Keratinocyte (primary cell): ENCODE data around the gene IHH. TPM values are rescaled to one million over a fixed set of nuclear protein-coding genes. Genes with fewer than 3 reads are reported as not detected.

Source experiments
- DNase-seq: peaks from one replicate; pipeline ENCODE4 v3.0.0-alpha.2; 2011; ENCODE audit warnings: low read depth, missing footprints, low spot score
- FAIRE-seq: peaks from 2 replicates; lab custom pipeline; 2011; peaks lifted over from hg19 to GRCh38; lab: Jason Lieb, UNC
- H2AFZ ChIP-seq: 2 replicates; pipeline ENCODE4 v1.6.0; 2012; ENCODE audit warnings: low read length, control low read depth, inconsistent platforms; ENCODE audit not compliant: control insufficient read depth
- H3K27ac ChIP-seq: 2 replicates; pipeline ENCODE4 v1.5.1; 2011; ENCODE audit warnings: low read length; ENCODE audit not compliant: control insufficient read depth, insufficient read depth
- H3K27me3 ChIP-seq: 3 replicates; pipeline ENCODE4 v1.6.0; 2011; ENCODE audit warnings: low read length; ENCODE audit not compliant: control insufficient read depth, insufficient read depth; ENCODE audit errors: extremely low read depth
- H3K36me3 ChIP-seq, 2 experiments: 2 replicates in 1 of 2; 3 replicates in 1 of 2; pipeline ENCODE4 v1.5.1; 2011; ENCODE audit warnings: low read length in 2 of 2, mild to moderate bottlenecking in 1 of 2; ENCODE audit not compliant: control insufficient read depth in 2 of 2, insufficient read depth in 2 of 2; ENCODE audit errors: extremely low read depth in 1 of 2
- H3K4me1 ChIP-seq: 3 replicates; pipeline ENCODE4 v1.5.1; 2011; ENCODE audit warnings: low read length; ENCODE audit not compliant: control insufficient read depth, insufficient read depth; ENCODE audit errors: extremely low read depth
- H3K4me2 ChIP-seq: 3 replicates; pipeline ENCODE4 v1.6.0; 2011; ENCODE audit warnings: low read depth, low read length; ENCODE audit not compliant: control insufficient read depth, insufficient read depth; ENCODE audit errors: extremely low read depth
- H3K4me3 ChIP-seq, 3 experiments: fragments of 200-600 bp in 1 of 3; sonication (generic) in 1 of 3; 2 replicates in 2 of 3; 3 replicates in 1 of 3; pipeline ENCODE4 v1.5.1; 2011 to 2016; ENCODE audit warnings: low read length in 3 of 3, mild to moderate bottlenecking in 3 of 3, control low read depth in 2 of 3, inconsistent platforms in 1 of 3, low read depth in 1 of 3, mixed read lengths in 1 of 3, mixed run types in 1 of 3, moderate library complexity in 1 of 3; ENCODE audit not compliant: control insufficient read depth in 2 of 3, insufficient read depth in 2 of 3; ENCODE audit errors: extremely low read depth in 1 of 3
- H3K79me2 ChIP-seq: 2 replicates; pipeline ENCODE4 v1.6.0; 2012; ENCODE audit warnings: low read length; ENCODE audit not compliant: control insufficient read depth, insufficient read depth
- H3K9ac ChIP-seq: 3 replicates; pipeline ENCODE4 v1.6.0; 2011; ENCODE audit warnings: low read length; ENCODE audit not compliant: control insufficient read depth, insufficient read depth; ENCODE audit errors: extremely low read depth
- H3K9me1 ChIP-seq: 3 replicates; pipeline ENCODE4 v1.6.0; 2011; ENCODE audit warnings: low read length; ENCODE audit not compliant: control insufficient read depth, insufficient read depth; ENCODE audit errors: extremely low read depth
- H3K9me3 ChIP-seq: 2 replicates; pipeline ENCODE4 v1.5.1; 2012; ENCODE audit warnings: low read depth, low read length; ENCODE audit not compliant: control insufficient read depth
- H4K20me1 ChIP-seq: 3 replicates; pipeline ENCODE4 v1.6.0; 2011; ENCODE audit warnings: low read length; ENCODE audit not compliant: control insufficient read depth, insufficient read depth; ENCODE audit errors: extremely low read depth
- EZH2 ChIP-seq: IDR thresholded peaks from one replicate; pipeline ENCODE4 v1.6.1; 2012; ENCODE audit warnings: inconsistent platforms, mild to moderate bottlenecking, low read length, moderate library complexity
- dilution Hi-C: fragments of 300-500 bp; cut with MboI; formaldehyde crosslinking; loops from one replicate; pipeline ENCODE4 v1.7.0; 2020; ENCODE audit warnings: low sequenced_read_pairs; ENCODE audit not compliant: extremely low pct_ligation_motif_present
- polyA plus RNA-seq, 5 experiments: library from polyadenylated mRNA; depleted of rRNA in 3 of 5; stranded (reverse) in 3 of 5; stranded (forward) in 1 of 5; unstranded in 1 of 5; fragments of >200 nt; gene quantifications; 1 replicate in 1 of 5; 2 replicates in 3 of 5; 3 replicates in 1 of 5; pipeline versions ENCODE4 v1.2.1 to v1.2.3, GENCODE V29; 2011 to 2012; ENCODE audit warnings: missing spikeins in 2 of 5, low read depth in 1 of 5, low replicate concordance in 1 of 5
- TF ChIP-seq, protein P1 (sequence below), 3 experiments: IDR thresholded peaks in 1 of 3; conservative IDR thresholded peaks in 1 of 3; optimal IDR thresholded peaks in 1 of 3; 2 replicates in 2 of 3; 3 replicates in 1 of 3; pipeline versions ENCODE3 to v1.5.1; 2011; ENCODE audit warnings: low read length in 3 of 3, mild to moderate bottlenecking in 3 of 3, moderate library complexity in 2 of 3, control low read depth in 1 of 3, inconsistent platforms in 1 of 3; ENCODE audit not compliant: insufficient read depth in 2 of 3; ENCODE audit errors: extremely low read depth in 1 of 3

The IHH gene
- polyA plus RNA-seq, 1 donor (not counting 4 experiments of a cell fraction or from before 2014, with no cell fraction given), result not detected

DNA sequence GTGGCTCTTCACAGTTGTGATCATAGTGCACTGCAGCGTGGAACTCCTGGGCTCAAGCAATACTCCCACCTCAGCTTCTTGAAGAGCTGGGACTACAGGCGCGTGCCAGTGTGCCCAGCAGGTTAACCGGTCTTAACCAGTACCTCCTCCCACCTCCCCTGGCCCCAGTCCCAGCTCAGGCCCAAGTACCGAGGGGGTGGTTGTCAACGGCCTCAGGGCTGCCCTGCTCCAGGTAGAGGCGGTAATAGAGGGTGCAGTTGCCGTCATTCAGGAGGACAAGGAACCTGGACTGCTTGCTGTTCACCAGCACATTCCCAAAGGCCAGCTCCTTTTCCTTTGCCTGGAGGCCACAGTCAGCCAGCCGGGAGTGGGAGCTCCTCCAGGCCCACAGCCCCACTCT is 39.1 kb downstream of the IHH start:
- dilution Hi-C loops, result no loop called here

DNA sequence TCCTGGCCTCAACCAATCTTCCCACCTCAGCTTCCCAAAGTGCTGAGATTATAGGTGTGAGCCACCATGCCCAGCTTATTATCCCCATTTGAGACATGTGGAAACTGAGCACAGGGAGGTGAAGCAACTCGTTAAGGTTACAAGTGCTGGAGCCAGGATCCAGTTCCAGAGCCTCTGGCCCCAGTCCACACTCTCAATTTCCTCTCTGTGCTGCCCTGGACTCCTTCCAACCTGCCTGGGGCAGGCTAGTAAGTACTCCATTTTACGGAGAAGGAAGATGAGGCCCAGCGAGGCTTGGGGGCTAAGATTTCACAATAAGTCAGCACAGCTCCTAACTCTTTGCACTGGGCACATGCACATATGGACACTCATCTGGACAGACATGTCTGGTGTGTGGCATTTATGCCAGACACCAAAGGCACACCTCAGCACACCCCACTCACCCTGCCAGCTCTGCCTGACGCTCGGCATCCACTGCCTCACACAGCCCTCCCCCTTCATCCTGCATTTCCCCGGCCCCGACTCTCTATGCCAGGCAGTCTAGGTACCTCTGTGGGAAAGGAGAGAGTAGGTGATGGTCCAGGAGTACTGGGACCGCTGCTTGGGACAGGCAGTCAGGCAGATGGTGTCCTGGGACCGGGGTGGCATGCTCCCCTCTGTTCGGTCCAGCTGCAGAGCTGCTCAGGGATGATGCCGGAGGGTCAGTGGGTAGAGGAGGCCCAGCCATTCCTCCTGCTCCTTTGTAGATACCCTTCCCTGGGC is 39.9 kb downstream of the IHH start:
- no peak overlapping the region for H3K4me3 ChIP-seq
- H3K27me3 ChIP-seq, result peaks cover 28% of the 10 kb centered on the region
- H2AFZ ChIP-seq, result no peak overlapping the region
- H3K4me2 ChIP-seq, result no peak overlapping the region
- FAIRE-seq, result no peak
- no peak overlapping the region for H3K9ac ChIP-seq
- no peaks in the 10 kb centered on the region for H3K9me3 ChIP-seq
- H3K9me1 ChIP-seq, result no peaks in the 10 kb centered on the region
- TF ChIP-seq, protein P1, sequence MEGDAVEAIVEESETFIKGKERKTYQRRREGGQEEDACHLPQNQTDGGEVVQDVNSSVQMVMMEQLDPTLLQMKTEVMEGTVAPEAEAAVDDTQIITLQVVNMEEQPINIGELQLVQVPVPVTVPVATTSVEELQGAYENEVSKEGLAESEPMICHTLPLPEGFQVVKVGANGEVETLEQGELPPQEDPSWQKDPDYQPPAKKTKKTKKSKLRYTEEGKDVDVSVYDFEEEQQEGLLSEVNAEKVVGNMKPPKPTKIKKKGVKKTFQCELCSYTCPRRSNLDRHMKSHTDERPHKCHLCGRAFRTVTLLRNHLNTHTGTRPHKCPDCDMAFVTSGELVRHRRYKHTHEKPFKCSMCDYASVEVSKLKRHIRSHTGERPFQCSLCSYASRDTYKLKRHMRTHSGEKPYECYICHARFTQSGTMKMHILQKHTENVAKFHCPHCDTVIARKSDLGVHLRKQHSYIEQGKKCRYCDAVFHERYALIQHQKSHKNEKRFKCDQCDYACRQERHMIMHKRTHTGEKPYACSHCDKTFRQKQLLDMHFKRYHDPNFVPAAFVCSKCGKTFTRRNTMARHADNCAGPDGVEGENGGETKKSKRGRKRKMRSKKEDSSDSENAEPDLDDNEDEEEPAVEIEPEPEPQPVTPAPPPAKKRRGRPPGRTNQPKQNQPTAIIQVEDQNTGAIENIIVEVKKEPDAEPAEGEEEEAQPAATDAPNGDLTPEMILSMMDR (optimal IDR thresholded peaks at IDR 0.05 in 1 of 3, IDR thresholded peaks at IDR 0.05 in 1 of 3, conservative IDR thresholded peaks at IDR 0.05 in 1 of 3; ENCODE audit: extremely low read depth in 1 of 3, insufficient read depth in 2 of 3, low read length in 3 of 3), result no peak
- TF ChIP-seq EZH2, result no peak
- dilution Hi-C loops, result no loop called here
- H3K27ac ChIP-seq, result no peak overlapping the region
- no peaks in the 10 kb centered on the region for H3K4me1 ChIP-seq
- no peaks in the 10 kb centered on the region for H3K36me3 ChIP-seq
- no peak for DNase-seq
- H4K20me1 ChIP-seq, result no peaks in the 10 kb centered on the region
- no peaks in the 10 kb centered on the region for H3K79me2 ChIP-seq

More for the DNA sequence above, 39.1 kb downstream of the IHH start:
- H3K9me1 ChIP-seq, result no peaks in the 10 kb centered on the region
- no peak for DNase-seq
- no peak overlapping the region for H3K27ac ChIP-seq
- peaks cover 29% of the 10 kb centered on the region for H3K27me3 ChIP-seq
- no peaks in the 10 kb centered on the region for H3K36me3 ChIP-seq
- no peak for FAIRE-seq
- no peak overlapping the region for H2AFZ ChIP-seq
- H3K9me3 ChIP-seq, result no peaks in the 10 kb centered on the region
- H3K4me3 ChIP-seq, result no peak overlapping the region
- no peak overlapping the region for H3K9ac ChIP-seq
- no peak overlapping the region for H3K4me2 ChIP-seq
- H3K79me2 ChIP-seq, result no peaks in the 10 kb centered on the region
- H3K4me1 ChIP-seq, result no peaks in the 10 kb centered on the region
- TF ChIP-seq, protein P1 (optimal IDR thresholded peaks at IDR 0.05 in 1 of 3, IDR thresholded peaks at IDR 0.05 in 1 of 3, conservative IDR thresholded peaks at IDR 0.05 in 1 of 3; ENCODE audit: extremely low read depth in 1 of 3, insufficient read depth in 2 of 3, low read length in 3 of 3), result no peak
- no peak for TF ChIP-seq EZH2
- no peaks in the 10 kb centered on the region for H4K20me1 ChIP-seq
